Stimulated activated memory B cell treated with anti-CD40 and anti-IgM and Interleukin-4, amounts not matched to agents 10 μg/mL and 1 μg/mL and 100 μg/mL, for 72 hours (primary cell): ENCODE results near the gene MRTFA.
"Not testable (repeated sequence)": the region's sequence is repeated elsewhere in the genome, so short reads cannot be mapped to it uniquely, and the experiment has no call there.

Source experiments
- ATAC-seq: fragments of 150-1000 bp; cut with Tn5 transposase; 2 replicates; pipeline ENCODE4 v1.10.0; 2021
- H3K27ac Mint-ChIP-seq: one replicate; pipeline ENCODE4 v1.8.0; 2022; ENCODE audit warnings: mild to moderate bottlenecking, mixed read lengths
- H3K27me3 Mint-ChIP-seq: one replicate; pipeline ENCODE4 v1.8.0; 2022; ENCODE audit warnings: mixed read lengths
- H3K36me3 Mint-ChIP-seq: one replicate; pipeline ENCODE4 v1.8.0; 2022; ENCODE audit warnings: mixed read lengths
- H3K4me1 Mint-ChIP-seq: one replicate; pipeline ENCODE4 v1.8.0; 2022; ENCODE audit warnings: mixed read lengths
- H3K4me3 Mint-ChIP-seq: one replicate; pipeline ENCODE4 v1.8.0; 2022; ENCODE audit warnings: mild to moderate bottlenecking, moderate library complexity, mixed read lengths
- H3K9me3 Mint-ChIP-seq: one replicate; pipeline ENCODE4 v1.8.0; 2022; ENCODE audit warnings: mixed read lengths

The MRTFA gene

DNA sequence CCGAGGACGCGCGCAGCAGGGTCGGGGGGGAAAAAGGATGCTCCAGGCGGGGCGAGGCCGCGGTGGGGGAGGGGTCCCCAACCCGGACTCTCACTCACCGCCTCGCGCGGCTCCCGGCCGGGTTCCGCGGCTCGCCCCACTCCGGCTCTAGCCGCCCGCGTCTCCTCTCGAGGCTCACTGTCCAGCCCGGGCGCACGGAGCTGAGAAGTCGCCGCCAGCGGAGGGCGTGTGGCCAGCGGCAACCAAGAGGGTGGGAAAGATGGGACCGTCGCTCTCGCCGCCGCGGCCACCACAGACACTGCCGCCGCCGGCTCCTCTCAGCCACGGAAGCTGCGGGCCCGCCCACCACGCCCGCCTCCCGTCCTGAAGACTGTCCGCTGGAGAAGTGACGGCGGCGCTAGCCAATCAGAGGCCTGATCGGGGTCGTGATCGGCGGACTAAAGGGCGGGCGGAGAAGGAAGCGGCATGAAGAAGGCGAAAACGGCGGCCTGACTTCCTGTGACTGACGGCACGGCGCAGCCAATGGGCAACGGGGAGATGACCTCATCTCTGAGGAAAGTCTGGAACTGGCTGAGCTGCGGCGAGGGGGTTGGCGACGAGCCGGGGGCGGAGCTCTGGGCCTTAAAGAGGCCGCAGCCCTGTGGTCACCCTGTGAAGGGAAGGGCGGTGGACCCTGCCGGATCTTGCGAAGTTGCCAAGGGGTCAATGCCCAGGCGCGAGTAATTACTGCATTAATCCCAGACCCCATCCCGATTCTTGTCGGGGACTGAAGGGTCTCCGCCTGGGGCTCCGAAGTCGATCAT lies at the start of gene MRTFA:
Gene MRTFA, minus strand, starts transcription at position 340 of the 803 bp plus-strand sequence.
- no peaks in the 10 kb centered on the region for H3K9me3 Mint-ChIP-seq
- H3K4me1 Mint-ChIP-seq: peaks cover 44% of the 10 kb centered on the region
- H3K27ac Mint-ChIP-seq: peak within 1 kb of the TSS; percentile 83
- no peaks in the 10 kb centered on the region for H3K27me3 Mint-ChIP-seq
- ATAC-seq: peak; percentile 98
- H3K4me3 Mint-ChIP-seq: peak within 1 kb of the TSS; percentile 93
- peaks cover 6% of the 10 kb centered on the region for H3K36me3 Mint-ChIP-seq

- no peak for ATAC-seq
- peaks cover 22% of the 10 kb centered on the region for H3K27me3 Mint-ChIP-seq
- H3K36me3 Mint-ChIP-seq: no peaks in the 10 kb centered on the region
- H3K27ac Mint-ChIP-seq: no peak overlapping the region
- H3K9me3 Mint-ChIP-seq: no peaks in the 10 kb centered on the region
- H3K4me1 Mint-ChIP-seq: peaks cover 23% of the 10 kb centered on the region
- no peak overlapping the region for H3K4me3 Mint-ChIP-seq
These were observed 48.9 kb upstream of the MRTFA start for GRCh38 chr22:40685406-40685805.

DNA sequence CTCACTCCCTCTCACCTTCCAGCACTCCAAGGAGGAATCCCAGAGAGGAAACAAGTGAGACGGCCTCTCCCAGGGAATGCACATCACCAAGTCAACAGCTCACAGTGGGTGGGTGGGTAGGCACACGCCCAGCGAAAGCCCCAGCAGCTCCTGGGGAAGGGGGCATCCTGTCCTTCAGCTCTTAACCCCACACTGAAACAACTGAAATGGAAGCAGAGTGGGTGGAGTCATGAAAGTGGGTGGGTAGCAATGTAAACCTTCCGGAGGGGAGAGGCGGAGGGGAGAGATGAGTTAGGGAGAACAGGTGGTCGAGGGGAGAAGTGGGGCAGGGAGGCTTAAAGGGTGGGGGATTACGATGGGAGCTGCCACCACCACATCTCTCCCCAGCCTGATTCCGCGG lies 48.2 kb upstream of the MRTFA start:
- Mint-ChIP-seq H3K27me3 (peaks cover 28% of the 10 kb centered on the region), H3K27ac (peak overlapping the region; percentile 22), H3K9me3 (no peaks in the 10 kb centered on the region), H3K4me3 (no peak overlapping the region), H3K36me3 (no peaks in the 10 kb centered on the region), H3K4me1 (peaks cover 23% of the 10 kb centered on the region)
- ATAC-seq: no peak

DNA sequence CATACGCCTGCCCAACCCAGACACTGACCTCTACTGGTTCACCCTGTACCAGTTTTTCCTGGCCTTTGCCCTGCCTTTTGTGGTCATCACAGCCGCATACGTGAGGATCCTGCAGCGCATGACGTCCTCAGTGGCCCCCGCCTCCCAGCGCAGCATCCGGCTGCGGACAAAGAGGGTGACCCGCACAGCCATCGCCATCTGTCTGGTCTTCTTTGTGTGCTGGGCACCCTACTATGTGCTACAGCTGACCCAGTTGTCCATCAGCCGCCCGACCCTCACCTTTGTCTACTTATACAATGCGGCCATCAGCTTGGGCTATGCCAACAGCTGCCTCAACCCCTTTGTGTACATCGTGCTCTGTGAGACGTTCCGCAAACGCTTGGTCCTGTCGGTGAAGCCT lies 44.9 kb upstream of the MRTFA start:
- no peaks in the 10 kb centered on the region for H3K9me3 Mint-ChIP-seq
- no peaks in the 10 kb centered on the region for H3K36me3 Mint-ChIP-seq
- peaks cover 31% of the 10 kb centered on the region for H3K4me1 Mint-ChIP-seq
- H3K27me3 Mint-ChIP-seq: peaks cover 38% of the 10 kb centered on the region
- ATAC-seq: no peak
- no peak overlapping the region for H3K4me3 Mint-ChIP-seq
- H3K27ac Mint-ChIP-seq: no peak overlapping the region

- peaks cover 38% of the 10 kb centered on the region for H3K27me3 Mint-ChIP-seq
- H3K9me3 Mint-ChIP-seq: no peaks in the 10 kb centered on the region
- ATAC-seq: no peak
- no peaks in the 10 kb centered on the region for H3K36me3 Mint-ChIP-seq
- H3K4me3 Mint-ChIP-seq: no peak overlapping the region
- H3K27ac Mint-ChIP-seq: no peak overlapping the region
- H3K4me1 Mint-ChIP-seq: peaks cover 31% of the 10 kb centered on the region
These were observed 44.3 kb upstream of the MRTFA start for GRCh38 chr22:40680819-40681183.

DNA sequence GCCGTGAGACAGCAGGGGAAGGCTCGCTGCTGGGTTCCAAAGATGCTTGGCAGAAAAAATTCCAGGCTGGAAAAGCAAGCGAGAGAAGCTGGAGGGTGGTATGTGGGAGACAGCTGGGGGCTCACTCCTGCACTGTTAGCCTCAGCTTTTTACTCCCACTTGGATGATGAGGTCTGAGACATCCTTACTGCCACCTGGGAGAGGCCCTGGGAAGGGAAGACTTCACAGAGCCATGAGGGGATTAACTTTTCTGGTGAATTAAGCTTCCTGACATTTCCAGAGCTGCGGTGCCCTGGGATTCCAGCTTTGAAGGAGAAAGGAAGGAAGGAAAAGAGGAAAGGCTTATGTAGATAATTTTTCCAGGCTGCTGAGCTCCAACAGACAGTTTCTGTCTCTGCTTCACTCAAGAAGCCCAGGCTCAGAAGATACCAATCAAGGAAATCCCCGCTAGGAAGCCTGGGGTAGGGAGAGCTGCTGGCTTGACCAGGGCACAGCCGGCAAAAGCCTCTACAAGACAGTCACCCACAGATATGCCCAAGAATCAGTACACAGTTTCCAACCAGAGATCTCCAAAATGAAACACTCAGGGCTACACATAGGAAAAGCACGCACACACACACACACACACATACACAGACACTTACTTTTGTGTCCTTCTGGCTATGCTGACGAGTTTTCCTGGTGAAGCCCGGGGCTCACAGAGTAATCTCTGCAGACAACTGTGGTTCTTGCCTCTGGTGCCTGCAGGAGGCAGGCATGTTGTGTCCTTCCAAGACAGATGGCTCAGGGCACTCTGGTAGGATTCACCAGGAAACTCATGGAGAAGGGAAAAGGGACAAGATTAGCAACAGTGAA lies 43.7 kb upstream of the MRTFA start:
- no peaks in the 10 kb centered on the region for H3K36me3 Mint-ChIP-seq
- no peaks in the 10 kb centered on the region for H3K9me3 Mint-ChIP-seq
- no peak for ATAC-seq
- H3K4me1 Mint-ChIP-seq: peaks cover 31% of the 10 kb centered on the region
- H3K4me3 Mint-ChIP-seq: no peak overlapping the region
- H3K27ac Mint-ChIP-seq: no peak overlapping the region
- peaks cover 38% of the 10 kb centered on the region for H3K27me3 Mint-ChIP-seq

- Mint-ChIP-seq H3K36me3 (no peaks in the 10 kb centered on the region), H3K9me3 (no peaks in the 10 kb centered on the region)
These were observed 42.9 kb upstream of the MRTFA start, which contains the start of gene MCHR1 for GRCh38 chr22:40679249-40679963. MCHR1 (plus strand) TSS chr22:40679484; CDS start chr22:40679653, 169 bp downstream.

DNA sequence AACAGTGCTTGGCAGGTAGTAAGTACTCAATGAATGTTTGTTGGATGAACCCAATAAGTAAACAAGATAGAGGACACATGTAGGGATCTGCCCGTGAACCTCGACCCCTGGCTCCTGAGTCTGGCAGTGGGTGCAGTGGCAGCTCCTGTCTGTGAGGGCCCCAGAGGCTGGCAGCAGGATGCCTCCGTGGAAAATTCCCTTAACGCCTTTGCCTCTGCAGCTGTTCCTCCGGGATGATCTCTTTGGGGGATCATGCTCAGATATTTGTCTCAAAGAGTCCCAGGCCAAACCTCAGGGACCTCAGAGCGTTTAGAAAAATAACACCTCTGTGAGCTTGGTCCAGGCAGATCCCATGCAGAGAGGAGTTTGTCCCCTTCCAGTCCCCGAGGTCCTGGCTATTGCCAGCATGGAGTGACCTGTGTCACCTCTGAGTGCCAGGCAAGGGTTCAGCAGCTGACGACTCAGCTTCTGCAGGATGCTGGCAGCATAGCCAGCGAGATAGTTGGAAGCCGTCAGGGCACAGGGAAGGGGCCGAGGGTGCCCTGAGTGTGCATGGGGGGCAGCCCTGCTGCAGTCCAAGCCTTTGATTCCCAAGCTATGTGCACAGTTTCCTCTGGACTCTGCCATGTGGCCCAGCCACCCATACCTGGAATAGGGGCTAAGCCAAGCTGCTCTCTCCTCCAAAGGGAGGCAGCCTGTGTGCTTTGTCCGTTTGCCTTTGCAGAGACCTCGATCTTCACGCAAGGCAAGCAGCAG lies 42.2 kb upstream of the MRTFA start:
- Mint-ChIP-seq H3K4me3 (no peak overlapping the region), H3K27me3 (peaks cover 30% of the 10 kb centered on the region), H3K9me3 (no peaks in the 10 kb centered on the region), H3K36me3 (no peaks in the 10 kb centered on the region), H3K4me1 (peaks cover 30% of the 10 kb centered on the region), H3K27ac (no peak overlapping the region)
- ATAC-seq: no peak

More at GRCh38 chr22:40679249-40679963, 42.9 kb upstream of the MRTFA start, which contains the start of gene MCHR1:
- Mint-ChIP-seq H3K27me3 (peaks cover 31% of the 10 kb centered on the region), H3K27ac (no peak within 1 kb of the TSS), H3K4me1 (peaks cover 31% of the 10 kb centered on the region), H3K4me3 (peak within 1 kb of the TSS; percentile 32)
- no peak for ATAC-seq

GRCh38 chr22:40676644-40677043 lies 40.1 kb upstream of the MRTFA start:
- Mint-ChIP-seq H3K4me1 (peaks cover 9% of the 10 kb centered on the region), H3K4me3 (no peak overlapping the region), H3K9me3 (no peaks in the 10 kb centered on the region), H3K27ac (no peak overlapping the region), H3K36me3 (no peaks in the 10 kb centered on the region), H3K27me3 (peaks cover 29% of the 10 kb centered on the region)
- no peak for ATAC-seq

GRCh38 chr22:40676166-40676565 lies 39.6 kb upstream of the MRTFA start:
- ATAC-seq, H3K4me1 Mint-ChIP-seq, H3K9me3 Mint-ChIP-seq, H3K27ac Mint-ChIP-seq, H3K36me3 Mint-ChIP-seq, H3K4me3 Mint-ChIP-seq: not testable (repeated sequence)
- H3K27me3 Mint-ChIP-seq: peaks cover 24% of the 10 kb centered on the region

GRCh38 chr22:40674274-40674673 lies 37.8 kb upstream of the MRTFA start:
- Mint-ChIP-seq H3K27me3 (peaks cover 5% of the 10 kb centered on the region), H3K4me3 (no peak overlapping the region), H3K4me1 (peaks cover 3% of the 10 kb centered on the region), H3K36me3 (no peaks in the 10 kb centered on the region), H3K27ac (no peak overlapping the region), H3K9me3 (no peaks in the 10 kb centered on the region)
- no peak for ATAC-seq

GRCh38 chr22:40673017-40673416 lies 36.5 kb upstream of the MRTFA start:
- Mint-ChIP-seq H3K27ac (no peak overlapping the region), H3K4me1 (no peaks in the 10 kb centered on the region), H3K4me3 (no peak overlapping the region), H3K36me3 (no peaks in the 10 kb centered on the region), H3K9me3 (no peaks in the 10 kb centered on the region), H3K27me3 (no peaks in the 10 kb centered on the region)
- no peak for ATAC-seq

DNA sequence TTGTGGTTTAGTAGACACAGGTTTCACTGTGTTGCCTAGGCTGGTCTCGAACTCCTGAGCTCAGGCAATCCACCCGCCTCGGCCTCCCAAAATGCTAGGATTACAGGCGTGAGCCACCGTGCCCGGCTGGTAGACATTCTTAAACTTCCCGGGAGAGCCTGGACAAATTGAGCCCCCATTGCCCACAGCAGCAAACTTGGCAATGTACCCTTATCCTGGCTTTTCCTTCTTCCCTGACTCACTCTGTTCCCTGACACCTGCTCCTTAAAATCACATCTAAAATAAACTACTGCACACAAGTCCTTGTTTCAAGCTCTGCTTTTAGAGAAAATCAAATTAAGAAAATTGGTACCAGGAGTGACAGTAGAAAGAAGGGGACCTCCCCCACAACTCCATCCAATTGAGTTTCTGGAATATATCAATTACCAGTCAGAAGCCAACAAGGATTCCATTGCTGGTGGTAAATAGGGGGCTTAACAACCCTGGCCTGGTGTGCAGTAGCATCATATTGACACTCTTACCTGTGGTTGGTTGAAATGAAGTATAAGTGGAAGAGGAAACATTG lies 35.4 kb upstream of the MRTFA start:
- no peak overlapping the region for H3K4me3 Mint-ChIP-seq
- ATAC-seq: no peak
- H3K27ac Mint-ChIP-seq: no peak overlapping the region

DNA sequence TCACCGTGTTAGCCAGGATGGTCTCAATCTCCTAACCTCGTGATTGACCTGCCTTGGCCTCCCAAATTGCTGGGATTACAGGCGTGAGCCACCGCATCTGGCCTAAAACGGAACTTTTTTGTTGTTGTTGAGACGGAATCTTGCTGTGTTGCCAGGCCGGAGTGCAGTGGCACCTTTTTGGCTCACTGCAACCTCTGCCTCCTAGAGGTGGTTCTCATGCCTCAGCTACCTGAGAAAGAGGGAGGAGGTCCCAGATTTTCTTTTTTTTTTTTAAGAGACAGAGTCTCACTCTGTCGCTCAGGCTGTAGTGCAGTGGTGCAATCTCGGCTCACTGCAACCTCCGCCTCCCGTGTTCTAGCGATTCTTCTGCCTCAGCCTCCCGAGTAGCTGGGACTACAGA lies 34.9 kb upstream of the MRTFA start:
- no peaks in the 10 kb centered on the region for H3K27me3 Mint-ChIP-seq
- no peaks in the 10 kb centered on the region for H3K36me3 Mint-ChIP-seq
- no peak overlapping the region for H3K27ac Mint-ChIP-seq
- no peak overlapping the region for H3K4me3 Mint-ChIP-seq
- no peaks in the 10 kb centered on the region for H3K9me3 Mint-ChIP-seq
- ATAC-seq: no peak
- H3K4me1 Mint-ChIP-seq: no peaks in the 10 kb centered on the region

More for the DNA sequence above, 35.4 kb upstream of the MRTFA start:
- Mint-ChIP-seq H3K9me3 (no peaks in the 10 kb centered on the region), H3K27me3 (no peaks in the 10 kb centered on the region), H3K36me3 (no peaks in the 10 kb centered on the region), H3K4me1 (no peaks in the 10 kb centered on the region)
